Urinary bladder (tissue), 4 donors: ENCODE data around the gene MAPK1. TPM values are rescaled to one million over a fixed set of nuclear protein-coding genes. Genes with fewer than 3 reads are reported as not detected.
"Not testable (repeated sequence)": the region's sequence is repeated elsewhere in the genome, so short reads cannot be mapped to it uniquely, and the experiment has no call there.

Experiments
- DNase-seq: peaks from one replicate; pipeline ENCODE4 v3.0.0-alpha.2; 2015; ENCODE audit errors: extremely low spot score
- H3K27ac ChIP-seq: one replicate; pipeline ENCODE4 v1.5.1; 2013; ENCODE audit warnings: low read depth, mild to moderate bottlenecking, moderate library complexity
- H3K36me3 ChIP-seq: one replicate; pipeline ENCODE4 v1.6.1; 2013; ENCODE audit warnings: mild to moderate bottlenecking, moderate library complexity; ENCODE audit not compliant: insufficient read depth
- H3K4me1 ChIP-seq: one replicate; pipeline ENCODE4 v1.6.1; 2013; ENCODE audit warnings: mild to moderate bottlenecking, moderate library complexity; ENCODE audit not compliant: insufficient read depth
- H3K4me3 ChIP-seq: one replicate; pipeline ENCODE4 v1.5.1; 2013; ENCODE audit warnings: low read depth, low read length
- WGBS: extraction: QIAGEN DNeasy Blood & Tissue Kit; methylation state at CpG from one replicate; pipeline ENCODE4 v1.1.7; 2013; 5-methylcytosine and 5-hydroxymethylcytosine counted together
- polyA plus RNA-seq: library from polyadenylated mRNA; stranded (reverse); fragments of 200-250 nt; gene quantifications from one replicate; pipeline ENCODE4 v1.2.3, GENCODE V29; 2013
- total RNA-seq: library from RNA; depleted of rRNA; stranded (reverse); fragments of >200 nt; gene quantifications from one replicate; pipeline ENCODE4 v1.2.3, GENCODE V29; 2014
- donor health status: healthy with polysubstance abuse.
- donor health status: healthy.

MAPK1 gene
- total RNA-seq (72.9 TPM), polyA plus RNA-seq (39.2 TPM)

- peaks cover 2% of the 10 kb centered on the region for H3K4me1 ChIP-seq
- 1% methylated on average over 74 of the region's 74 CpGs for WGBS
Observed at GRCh38 chr22:21867528-21868266, at the start of gene MAPK1. TSS of gene MAPK1 (minus strand) at chr22:21867645. CDS start at chr22:21867440, 205 bp downstream.

DNA sequence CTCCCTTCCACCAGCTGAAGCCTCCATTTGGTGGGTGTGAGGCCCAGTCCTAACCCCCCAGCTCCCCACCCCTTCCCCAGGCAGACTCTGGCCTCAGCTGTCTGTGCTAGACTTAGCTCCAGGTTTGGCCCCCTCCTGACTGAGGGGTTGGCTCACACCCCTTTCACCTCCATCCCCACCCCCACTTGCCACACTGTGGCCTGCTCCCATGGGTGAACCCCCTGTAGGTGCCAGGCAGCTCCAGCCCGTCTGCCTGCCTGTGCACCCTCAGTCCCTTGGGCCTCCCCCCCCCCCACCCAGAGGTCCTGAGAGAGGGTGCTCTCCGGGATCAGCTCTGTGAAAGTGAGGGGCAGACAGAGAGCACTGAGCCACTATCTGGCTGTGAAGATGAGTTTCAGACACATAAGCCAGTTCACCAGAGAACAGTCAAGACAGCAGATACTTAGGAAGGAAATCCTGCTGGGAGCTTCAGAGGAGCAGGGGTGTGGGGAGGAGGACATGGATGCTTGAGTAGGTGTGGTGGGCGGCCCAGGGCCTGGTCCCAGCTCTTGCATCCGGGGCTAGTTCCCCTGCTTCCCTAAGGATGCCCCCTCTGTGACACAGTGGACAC, 49.0 kb upstream of the MAPK1 start:
- no peak overlapping the region for H3K4me3 ChIP-seq
- no peaks in the 10 kb centered on the region for H3K36me3 ChIP-seq
- no peak for DNase-seq
- no peak overlapping the region for H3K27ac ChIP-seq
- H3K4me1 ChIP-seq: no peaks in the 10 kb centered on the region
- WGBS: 82% methylated on average over 4 of the region's 4 CpGs

More at GRCh38 chr22:21867528-21868266, at the start of gene MAPK1:
- Histone ChIP-seq H3K4me3 (peak within 1 kb of the TSS; percentile 91), H3K36me3 (no peaks in the 10 kb centered on the region), H3K27ac (peak within 1 kb of the TSS; percentile 89)
- peak; percentile 62 for DNase-seq

- no peak for DNase-seq
- 90% methylated on average over 4 of the region's 4 CpGs for WGBS
- H3K4me3 ChIP-seq: no peak overlapping the region
- H3K4me1 ChIP-seq: no peaks in the 10 kb centered on the region
- H3K27ac ChIP-seq: no peak overlapping the region
- no peaks in the 10 kb centered on the region for H3K36me3 ChIP-seq
Observed at GRCh38 chr22:21915624-21916308, 48.3 kb upstream of the MAPK1 start.

DNA sequence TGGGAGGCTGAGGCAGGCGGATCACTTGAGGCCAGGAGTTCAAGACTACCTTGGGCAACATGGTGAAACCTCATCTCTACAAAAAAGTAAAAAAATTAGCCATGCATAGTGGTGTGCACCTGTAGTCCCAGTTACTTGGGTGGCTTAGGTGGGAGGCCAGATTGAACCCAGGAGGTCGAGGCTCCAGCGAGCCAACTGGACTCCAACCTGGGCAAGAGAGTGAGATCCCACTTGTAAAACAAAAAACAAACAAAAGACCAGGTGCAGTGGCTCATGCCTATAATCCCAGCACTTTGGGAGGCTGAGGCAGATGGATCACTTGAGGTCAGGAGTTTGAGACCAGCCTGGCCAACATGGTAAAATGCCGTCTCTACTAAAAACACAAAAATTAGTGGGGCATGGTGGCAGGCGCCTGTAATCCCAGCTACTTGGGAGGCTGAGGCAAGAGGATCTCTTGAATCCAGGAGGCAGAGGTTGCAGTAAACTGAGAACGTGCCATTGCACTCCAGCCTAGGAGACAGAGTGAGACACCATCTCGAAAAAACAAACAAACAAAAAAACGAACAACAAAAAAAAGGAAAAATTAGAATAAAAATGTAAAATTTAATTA, 46.7 kb upstream of the MAPK1 start:
- not testable (repeated sequence) for DNase-seq, H3K4me1 ChIP-seq, H3K27ac ChIP-seq, H3K4me3 ChIP-seq, H3K36me3 ChIP-seq
- WGBS: 95% methylated on average over 8 of the region's 8 CpGs

DNA sequence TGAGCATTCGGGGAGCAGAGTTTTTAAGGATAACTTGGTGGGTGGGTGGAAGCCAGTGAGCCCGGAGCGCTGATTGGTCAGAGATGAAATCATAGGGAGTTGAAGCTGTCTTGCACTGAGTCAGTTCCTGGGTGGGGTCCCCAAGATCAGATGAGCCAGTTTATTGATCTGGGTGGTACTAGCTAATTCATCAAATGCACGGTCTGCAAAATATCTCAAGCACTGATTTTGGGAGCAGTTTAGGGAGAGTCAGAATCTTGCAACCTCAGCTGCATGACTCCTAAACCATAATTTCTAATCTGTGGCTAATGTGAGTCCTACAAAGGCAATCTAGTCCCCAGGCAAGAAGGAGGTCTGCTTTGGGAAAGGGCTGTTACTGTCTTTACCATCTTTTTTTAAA, 42.9 kb upstream of the MAPK1 start:
- H3K4me1 ChIP-seq, H3K4me3 ChIP-seq, H3K27ac ChIP-seq, H3K36me3 ChIP-seq, DNase-seq: not testable (repeated sequence)
- WGBS: 89% methylated on average over 4 of the region's 4 CpGs

- Histone ChIP-seq H3K4me1 (no peaks in the 10 kb centered on the region), H3K36me3 (no peaks in the 10 kb centered on the region)
- WGBS: 95% methylated on average over 2 of the region's 2 CpGs
Observed at GRCh38 chr22:21909871-21910270, 42.4 kb upstream of the MAPK1 start.

DNA sequence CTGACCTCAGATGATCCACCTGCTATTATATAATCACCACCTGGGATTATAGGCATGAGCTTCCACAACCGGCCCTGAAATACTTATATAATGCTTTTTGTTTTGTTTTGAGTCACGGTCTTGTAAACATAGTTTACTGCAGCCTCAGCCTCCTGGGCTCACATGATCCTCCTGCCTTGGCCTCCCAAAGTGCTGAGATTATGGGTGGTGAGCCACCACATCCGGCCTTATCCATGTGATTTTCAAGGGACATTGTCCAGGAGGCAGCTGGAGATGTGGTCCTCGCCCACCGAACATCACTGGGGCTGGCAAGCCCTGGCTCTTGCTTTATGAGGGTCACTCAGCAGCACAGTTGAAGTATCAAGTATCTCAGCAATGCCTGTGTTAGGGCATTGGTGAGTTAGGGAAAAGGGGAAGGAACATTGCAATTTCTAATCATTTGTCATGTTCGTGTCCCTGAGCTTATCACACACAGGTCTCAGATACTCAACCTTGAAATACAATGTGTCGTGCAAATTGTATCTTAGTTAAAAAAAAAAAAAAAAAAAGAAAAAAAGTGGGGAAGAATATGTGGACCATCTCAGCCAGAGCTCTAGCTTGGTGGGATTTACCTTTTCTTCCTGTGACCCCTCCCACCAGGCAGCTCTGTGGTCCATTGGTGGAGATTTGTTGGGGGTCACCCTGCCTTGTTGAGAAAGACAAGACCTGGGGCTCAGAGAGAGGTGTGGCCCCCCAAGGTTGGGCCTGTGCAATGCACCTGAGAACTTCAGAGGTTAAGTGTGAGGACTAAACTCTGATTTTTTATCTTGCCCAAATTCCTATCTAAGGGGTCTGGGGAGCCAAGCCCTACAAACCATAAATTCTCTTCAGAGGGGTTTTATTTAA, 40.4 kb upstream of the MAPK1 start:
- no peak for DNase-seq
- H3K36me3 ChIP-seq: no peaks in the 10 kb centered on the region
- H3K4me1 ChIP-seq: no peaks in the 10 kb centered on the region
- 91% methylated on average over 7 of the region's 7 CpGs for WGBS
- H3K4me3 ChIP-seq: no peak overlapping the region
- H3K27ac ChIP-seq: no peak overlapping the region

More at GRCh38 chr22:21909871-21910270, 42.4 kb upstream of the MAPK1 start:
- no peak overlapping the region for H3K27ac ChIP-seq
- no peak for DNase-seq
- H3K4me3 ChIP-seq: no peak overlapping the region

DNA sequence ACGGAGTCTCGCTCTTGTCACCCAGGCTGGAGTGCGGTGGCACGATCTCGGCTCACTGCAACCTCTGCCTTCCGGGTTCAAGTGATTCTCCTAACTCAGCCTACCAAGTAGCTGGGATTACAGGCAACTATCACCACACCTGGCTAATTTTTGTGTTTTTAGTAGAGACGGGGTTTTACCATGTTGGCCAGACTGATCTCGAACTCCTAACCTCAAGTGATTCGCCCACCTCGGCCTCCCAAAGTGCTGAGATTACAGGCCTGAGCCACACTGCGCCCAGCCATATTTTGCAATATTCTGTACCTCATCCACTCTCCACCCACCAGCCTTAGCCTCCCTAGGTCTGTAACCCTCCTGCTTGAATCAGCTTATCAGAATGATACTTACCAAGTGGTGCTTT, 37.8 kb upstream of the MAPK1 start:
- DNase-seq, H3K27ac ChIP-seq, H3K4me3 ChIP-seq, H3K4me1 ChIP-seq, H3K36me3 ChIP-seq: not testable (repeated sequence)
- WGBS: 97% methylated on average over 11 of the region's 11 CpGs

DNA sequence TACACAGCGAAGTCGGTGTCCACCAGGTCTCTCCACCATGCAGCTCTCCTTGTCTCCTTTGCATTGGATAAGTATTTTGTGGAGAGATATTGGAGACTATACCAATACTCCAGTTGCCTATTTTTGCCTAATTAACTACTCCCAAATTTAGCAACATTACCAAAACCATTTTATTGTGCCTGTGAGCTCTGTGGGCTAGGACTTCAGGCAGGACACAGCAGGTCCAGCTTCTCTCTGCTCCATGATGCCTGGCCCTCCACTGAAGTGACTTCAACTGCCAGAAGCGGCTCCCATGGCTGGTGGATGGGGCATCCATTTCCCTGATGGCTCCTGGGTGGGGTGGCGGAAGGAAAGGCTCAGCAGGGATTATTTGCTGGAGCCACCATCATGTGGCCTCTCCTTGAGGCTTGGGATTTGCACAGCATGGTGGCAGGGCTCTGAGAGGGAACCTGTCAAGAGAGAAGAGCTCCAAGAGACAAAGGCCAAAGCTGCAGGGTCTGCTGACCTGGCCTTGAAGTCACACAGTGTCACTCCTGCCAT, 36.9 kb upstream of the MAPK1 start:
- no peaks in the 10 kb centered on the region for H3K4me1 ChIP-seq
- 95% methylated on average over 4 of the region's 4 CpGs for WGBS

GRCh38 chr22:21903283-21903682, 35.8 kb upstream of the MAPK1 start:
- no peaks in the 10 kb centered on the region for H3K4me1 ChIP-seq
- H3K36me3 ChIP-seq: no peaks in the 10 kb centered on the region
- no peak overlapping the region for H3K4me3 ChIP-seq
- WGBS: 91% methylated on average over 4 of the region's 4 CpGs
- DNase-seq: no peak
- H3K27ac ChIP-seq: no peak overlapping the region

More for the DNA sequence above, 36.9 kb upstream of the MAPK1 start:
- no peak overlapping the region for H3K4me3 ChIP-seq
- no peak for DNase-seq
- no peak overlapping the region for H3K27ac ChIP-seq
- no peaks in the 10 kb centered on the region for H3K36me3 ChIP-seq

DNA sequence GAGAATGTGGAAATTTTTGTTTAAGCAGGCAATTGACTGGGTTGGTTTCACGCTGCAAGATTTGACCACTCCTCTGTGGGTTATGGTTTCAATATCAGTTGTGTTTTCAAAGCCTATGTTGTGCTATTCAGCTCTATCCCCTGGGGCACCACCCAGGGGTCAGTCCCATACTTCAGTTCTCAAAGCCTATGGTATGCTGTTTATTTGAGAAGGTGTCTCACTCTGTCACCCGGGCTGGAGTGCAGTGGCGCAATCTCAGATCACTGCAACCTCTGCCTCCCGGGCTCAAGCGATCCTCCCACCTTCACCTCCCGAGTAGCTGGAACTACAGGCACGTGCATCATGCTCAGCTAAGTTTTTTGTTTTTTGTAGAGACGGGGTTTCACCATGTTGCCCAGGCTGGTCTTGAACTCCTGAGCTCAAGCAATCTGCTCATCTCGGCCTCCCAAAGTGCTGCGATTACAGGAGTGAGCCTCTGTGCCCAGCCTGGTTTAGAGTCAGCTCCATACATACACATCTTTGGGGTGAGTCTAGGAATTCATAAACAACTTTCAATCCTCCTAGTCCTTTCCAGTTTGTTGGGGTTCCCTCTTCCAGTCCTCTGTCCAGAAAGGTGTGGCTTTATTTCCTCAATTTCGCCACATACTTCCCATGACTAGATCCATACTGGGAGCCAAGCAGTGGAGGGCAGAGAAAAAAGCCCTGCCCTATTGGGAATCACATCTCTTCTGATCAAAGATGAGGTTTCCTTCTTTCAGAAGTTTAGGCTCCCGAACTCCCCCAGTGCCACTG, 35.0 kb upstream of the MAPK1 start:
- no peak for DNase-seq
- H3K4me3 ChIP-seq: no peak overlapping the region
- no peaks in the 10 kb centered on the region for H3K4me1 ChIP-seq
- H3K27ac ChIP-seq: no peak overlapping the region
- no peaks in the 10 kb centered on the region for H3K36me3 ChIP-seq
- 87% methylated on average over 12 of the region's 12 CpGs for WGBS

DNA sequence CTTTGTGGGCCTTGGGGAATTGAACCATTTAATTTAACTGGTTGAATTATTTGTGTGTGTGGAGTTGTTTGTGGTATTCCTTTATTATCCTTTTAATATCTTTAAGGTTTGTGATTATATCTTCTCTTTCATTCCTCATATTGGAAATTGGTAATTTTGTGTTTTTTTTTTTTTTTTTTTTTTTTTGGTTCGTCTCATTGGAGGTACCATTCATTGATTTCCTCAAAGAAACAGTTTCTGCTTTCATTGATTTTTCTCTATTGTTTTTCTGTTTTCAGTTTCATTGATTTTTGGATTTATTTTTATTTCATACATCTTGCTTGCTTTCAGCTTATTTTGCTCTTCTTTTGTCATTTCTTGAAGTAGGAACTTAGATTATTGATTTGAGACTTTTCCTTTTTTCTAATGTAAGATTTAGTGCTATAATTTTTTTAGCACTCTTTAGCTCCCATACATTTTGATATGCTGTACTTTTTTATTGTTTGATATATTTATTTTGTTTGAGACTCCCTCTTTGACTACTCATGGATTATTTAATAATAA, 31.0 kb upstream of the MAPK1 start:
- Histone ChIP-seq H3K36me3 (no peaks in the 10 kb centered on the region), H3K4me1 (no peaks in the 10 kb centered on the region), H3K4me3 (no peak overlapping the region), H3K27ac (no peak overlapping the region)
- DNase-seq: no peak
- 73% methylated on average over 1 of the region's 1 CpG for WGBS
